ENCODE data around the gene PHKA2.

Gene PHKA2

GRCh38 chrX:18920566-18920965, 63.3 kb downstream of the PHKA2 start:
- DNase-seq = no peak

DNA sequence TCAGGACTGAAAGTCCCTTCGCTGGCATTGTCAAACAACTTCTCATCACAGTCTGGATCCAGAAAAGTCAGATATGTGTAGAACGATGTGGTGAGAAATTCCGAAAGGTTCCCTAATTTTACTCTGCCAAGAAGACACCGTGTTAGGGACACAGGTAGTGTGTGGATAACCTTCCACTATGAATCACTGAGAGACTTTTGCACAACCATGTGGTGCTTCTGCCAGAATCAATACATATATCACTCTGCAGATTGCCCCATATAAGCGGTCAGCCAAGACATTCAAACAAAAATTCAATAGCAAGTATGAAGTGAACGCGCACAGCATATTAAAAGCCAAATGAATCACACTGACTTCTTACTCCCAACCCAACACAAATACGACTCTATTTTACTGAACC, 63.8 kb downstream of the PHKA2 start:
- DNase-seq = no peak

- no peak for DNase-seq
These were observed 66.1 kb downstream of the PHKA2 start for GRCh38 chrX:18917831-18918230.

DNA sequence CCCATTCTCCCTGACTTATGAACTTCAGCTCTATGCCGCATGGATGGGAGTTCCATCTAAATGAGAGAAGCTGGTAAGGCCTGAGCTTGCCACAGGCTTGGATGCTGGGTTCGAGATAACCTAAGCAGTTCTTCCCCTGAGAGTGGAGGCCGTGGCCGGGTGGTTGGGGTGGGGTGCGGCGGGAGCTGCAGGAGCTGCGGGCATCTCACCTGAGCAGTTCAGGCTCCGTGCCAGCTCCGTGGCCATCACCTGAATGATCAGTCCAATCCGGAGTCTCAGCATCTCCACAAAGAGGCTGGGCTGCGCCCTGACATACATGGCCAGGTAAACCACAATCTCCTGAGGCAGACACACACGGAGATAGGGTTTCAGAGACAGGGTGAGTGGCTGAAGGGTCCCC, 77.6 kb downstream of the PHKA2 start:
- DNase-seq = no peak

- no peak for DNase-seq
These were observed 83.4 kb downstream of the PHKA2 start for GRCh38 chrX:18900401-18900976.

- DNase-seq = no peak
These were observed 84.0 kb downstream of the PHKA2 start for GRCh38 chrX:18899796-18900380.

DNA sequence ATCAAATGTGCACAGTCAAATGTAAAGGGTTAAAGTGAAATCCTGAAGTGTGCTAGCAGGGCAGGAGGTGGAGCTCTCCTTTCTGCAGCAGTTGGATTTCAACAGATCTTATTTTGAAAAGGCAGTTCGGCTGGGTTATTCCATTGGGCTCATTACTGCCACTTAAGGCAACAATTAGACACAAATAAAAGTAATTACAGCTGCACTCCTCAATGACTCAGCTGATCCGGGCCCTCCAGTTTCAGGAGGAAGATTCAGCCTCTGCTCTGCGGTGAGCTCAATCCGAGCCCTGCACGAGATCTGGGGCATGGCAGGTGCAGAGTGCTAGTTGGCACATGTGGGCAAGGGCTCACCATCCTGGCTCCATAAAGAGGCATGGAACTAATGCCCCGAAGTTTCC, 85.4 kb downstream of the PHKA2 start:
- DNase-seq = no peak

DNA sequence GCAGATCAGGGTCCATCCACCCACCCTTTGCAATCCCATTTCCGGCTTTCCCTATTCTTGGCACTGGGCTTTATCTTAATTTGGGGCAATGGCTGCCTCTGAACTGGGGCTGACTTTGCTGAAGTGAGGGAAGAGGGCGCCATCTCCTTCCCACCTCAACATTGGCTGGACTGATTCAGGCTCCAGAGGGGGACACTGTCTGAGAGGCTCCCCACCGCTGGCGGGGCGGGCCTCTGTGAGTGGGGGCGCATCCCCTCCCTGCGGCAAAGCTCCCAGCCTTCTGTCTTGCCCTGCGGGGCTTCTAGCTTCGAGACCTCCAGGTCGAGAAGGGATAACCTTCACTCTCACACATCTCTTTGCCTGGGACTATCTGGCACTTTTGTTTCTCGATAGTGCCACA, 85.8 kb downstream of the PHKA2 start:
- DNase-seq = no peak

DNA sequence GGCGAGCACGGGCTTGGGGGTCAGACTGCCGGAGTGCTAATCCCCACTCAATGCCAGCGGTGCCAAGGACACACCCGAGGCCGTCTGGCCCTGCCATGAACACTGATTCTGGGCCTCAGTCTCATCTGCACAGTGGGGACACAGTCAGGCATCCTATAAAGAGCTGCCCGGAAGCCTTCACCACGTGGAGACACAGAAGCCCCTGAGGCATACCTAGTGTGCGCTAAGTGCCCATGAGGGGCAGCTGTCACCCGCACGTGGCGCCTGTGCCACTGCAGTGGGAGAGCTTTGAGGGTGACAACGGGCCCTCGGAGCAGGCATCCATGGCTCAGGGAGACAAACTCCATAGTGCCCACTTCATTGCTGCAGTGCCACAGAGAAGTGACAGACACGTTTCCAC, 86.3 kb downstream of the PHKA2 start:
- DNase-seq = no peak

- DNase-seq = no peak
These were observed 87.0 kb downstream of the PHKA2 start for GRCh38 chrX:18896680-18897544.

DNA sequence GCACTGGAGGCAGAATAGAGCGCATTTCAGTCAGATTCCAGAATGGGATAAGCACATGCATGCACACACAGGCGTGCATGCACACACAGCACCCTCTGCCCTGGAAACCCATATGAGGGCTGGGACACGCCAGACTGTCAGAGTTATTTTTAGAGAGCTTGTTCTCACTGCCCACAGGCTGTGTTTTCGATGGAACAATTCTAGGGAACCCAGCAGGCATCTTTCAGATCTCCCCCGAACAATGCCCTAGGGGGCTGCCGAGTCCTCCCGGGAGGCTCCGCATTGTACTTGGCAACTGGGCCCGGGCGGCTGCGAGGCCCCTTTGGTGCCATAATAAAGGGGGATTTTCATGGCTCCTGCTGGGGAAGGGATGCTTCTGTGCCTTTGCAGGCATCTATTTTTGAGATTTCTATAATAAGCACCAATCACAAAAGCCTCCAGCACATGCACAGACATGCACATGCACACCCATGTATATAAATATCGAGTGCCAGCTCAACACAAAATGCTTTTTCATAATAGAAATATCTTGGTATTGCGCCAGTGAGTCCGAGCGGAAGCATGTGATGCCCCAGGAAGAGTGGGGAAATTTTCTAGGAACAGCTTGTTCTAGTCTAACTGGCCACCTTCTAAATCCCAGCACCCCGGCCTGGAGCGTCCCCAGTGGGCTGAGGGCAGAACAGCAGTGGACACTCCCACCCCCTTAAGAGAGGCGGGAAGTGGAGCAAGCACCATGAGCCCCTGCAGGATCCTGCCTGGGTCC, 88.5 kb downstream of the PHKA2 start:
- no peak for DNase-seq

- no peak for DNase-seq
These were observed 89.8 kb downstream of the PHKA2 start for GRCh38 chrX:18894156-18894555.

GRCh38 chrX:18893536-18893935, 90.4 kb downstream of the PHKA2 start:
- DNase-seq = no peak

GRCh38 chrX:18892899-18893298, 91.0 kb downstream of the PHKA2 start:
- no peak for DNase-seq

DNA sequence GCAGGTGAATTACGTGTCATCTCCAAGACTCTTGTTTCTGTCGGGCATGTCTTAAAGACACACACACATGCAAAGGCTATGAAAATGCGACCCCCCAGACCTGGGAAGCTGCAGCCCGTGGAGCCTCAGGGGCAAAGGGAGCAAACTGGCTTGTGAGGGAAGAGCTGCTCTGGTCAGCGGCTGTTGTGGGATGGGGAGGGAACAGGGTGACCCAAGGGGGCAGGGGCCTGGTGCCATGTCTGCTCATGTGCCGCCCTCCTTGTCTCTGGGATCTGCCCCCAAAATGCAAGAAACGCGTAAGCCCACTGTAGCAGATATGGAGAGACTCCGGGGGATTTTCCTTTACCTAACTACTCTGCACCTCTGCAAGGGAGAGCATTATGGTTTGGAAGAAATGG, 92.4 kb downstream of the PHKA2 start:
- DNase-seq = no peak

GRCh38 chrX:18890724-18891547, 93.0 kb downstream of the PHKA2 start:
- no peak for DNase-seq

DNA sequence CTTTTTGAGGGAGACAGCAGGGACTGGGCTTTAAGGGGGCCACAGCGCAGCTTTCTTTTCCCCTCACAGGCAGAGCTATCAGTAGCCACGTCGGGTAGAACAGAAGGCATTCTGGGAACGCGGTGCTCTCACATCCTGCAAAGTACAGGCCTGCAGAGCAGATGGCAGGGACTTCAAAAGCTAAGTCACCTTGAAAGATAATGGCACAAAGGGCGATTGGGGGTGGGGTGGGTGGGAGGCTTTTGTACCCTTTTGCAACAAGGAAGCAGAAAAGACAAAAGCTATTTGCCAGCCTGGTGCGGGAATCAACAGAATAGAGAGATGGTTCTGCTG, 93.9 kb downstream of the PHKA2 start:
- DNase-seq = no peak

DNA sequence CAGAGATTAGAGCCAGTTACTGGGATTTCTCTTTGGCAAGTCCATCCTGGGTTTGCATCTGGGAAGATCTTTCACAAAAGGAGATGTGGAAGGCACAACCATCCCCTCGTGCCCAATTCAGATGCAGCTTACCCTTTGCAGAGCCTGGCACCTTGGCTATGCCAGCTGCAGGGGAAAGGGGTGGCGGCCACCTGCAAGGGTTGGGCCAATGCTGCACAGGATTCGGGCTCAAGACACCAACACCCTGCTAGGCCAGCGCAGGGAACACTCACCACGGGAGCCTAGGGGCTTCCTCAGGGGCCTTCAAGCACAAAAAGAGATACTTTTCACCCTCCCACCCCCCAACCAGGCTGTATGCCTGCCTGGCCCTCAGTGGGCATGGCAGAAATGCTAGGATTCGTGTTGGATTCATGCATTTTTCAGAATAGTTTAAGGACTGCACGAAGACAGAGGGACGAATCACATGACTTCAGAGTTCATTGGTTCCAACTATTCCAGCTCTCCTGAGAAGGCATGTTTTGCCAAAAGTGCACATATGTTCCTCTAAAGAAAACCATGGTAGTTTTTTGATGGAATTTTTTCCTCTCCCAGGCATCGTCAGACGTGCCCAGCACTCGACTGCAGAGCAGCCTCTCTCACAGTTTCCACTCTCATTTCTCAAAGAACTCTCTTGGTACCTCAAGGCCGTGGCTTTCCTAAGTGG, 94.4 kb downstream of the PHKA2 start:
- no peak for DNase-seq

DNA sequence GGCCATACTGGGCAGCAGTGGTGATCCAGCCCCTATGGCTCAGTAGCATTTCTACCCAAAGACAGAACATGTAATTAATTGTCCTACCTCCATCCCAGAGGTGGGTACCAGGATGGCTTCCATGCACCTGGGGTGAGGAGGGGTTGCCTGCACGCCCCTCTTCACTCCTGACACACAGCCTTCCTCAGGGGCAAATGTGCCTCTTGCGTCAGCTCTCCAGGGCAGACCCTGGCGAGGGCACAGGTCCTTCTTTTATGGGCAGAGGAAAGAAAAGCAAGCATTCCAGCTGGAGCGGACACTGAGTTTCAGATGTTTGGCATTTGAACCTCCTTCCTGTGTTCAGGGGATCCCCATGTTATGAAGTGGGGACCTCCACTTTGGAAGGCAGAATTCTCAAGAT, 95.6 kb downstream of the PHKA2 start:
- no peak for DNase-seq

DNA sequence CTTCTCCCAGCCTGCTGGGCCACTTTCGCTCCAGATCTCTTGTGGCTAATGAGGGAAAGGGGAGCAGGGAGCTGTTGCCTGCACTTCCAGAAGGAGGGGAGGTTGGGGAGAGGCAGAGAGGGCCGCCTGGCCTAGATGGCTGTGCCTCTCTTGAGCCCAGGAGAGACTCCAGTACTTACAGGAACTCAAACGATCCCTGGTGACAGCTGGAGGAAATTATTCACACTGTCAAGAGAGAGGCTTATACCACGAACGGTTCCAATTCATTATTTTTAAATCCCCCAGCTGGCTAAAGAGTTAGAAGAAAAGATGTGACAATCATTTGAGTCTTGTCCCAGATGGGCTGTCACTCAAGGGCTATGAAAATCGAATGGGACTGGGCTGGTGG, 96.1 kb downstream of the PHKA2 start:
- no peak for DNase-seq

DNA sequence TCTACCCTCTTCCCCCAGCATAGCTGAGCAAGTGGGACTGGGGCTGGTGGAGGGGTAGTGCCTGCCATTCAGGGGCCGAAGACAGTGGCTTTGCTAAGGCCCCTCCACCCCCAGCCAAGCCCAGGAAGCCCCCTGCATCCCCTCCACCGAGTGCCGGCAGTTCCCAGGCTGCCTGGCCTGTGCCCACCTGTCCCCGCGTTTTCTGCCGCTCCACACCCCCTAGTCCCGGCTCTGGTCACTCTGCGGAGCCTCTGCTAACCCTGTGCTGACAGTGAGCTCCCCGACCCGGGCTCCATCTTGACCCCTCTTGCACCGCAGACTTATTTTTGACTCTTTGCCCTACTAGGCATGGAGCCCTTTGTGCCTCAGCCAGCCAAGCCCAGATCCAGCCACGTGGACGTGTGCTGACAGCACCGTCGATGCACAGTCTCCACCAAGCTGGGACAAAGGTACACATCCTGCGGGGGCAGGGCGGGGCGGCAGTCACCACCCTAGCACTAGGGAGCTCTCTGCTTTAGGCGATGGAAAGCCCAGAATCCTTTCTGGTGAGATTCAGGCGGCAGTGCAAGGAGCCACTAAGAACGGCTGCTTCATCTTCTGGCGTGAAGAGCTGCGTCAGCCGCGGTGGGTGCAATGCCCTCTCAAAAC, 96.6 kb downstream of the PHKA2 start:
- DNase-seq = no peak
